Measurements from ENCODE around the gene FAM13C. TPM values are rescaled to one million over a fixed set of nuclear protein-coding genes. Genes with fewer than 3 reads are reported as not detected.

The FAM13C gene
- polyA plus RNA-seq, 3 donors = 1.5 to 15.3 (median 4.4) TPM

- no peak overlapping the region for H3K27ac ChIP-seq (ENCODE audit: low read depth, low read length)
- 81 to 92% (median 89%) methylated on average over 3 of the region's 3 CpGs for WGBS, 3 donors
Measured at GRCh38 chr10:59287587-59288255, 74.6 kb downstream of the FAM13C start.

GRCh38 chr10:59285848-59286247 is 76.5 kb downstream of the FAM13C start:
- WGBS, 3 donors = 84 to 92% (median 91%) methylated on average over 4 of the region's 4 CpGs
- no peak overlapping the region for H3K27ac ChIP-seq (ENCODE audit: low read depth, low read length)

- 92 to 93% (median 93%) methylated on average over 4 of the region's 4 CpGs for WGBS, 3 donors
- no peak overlapping the region for H3K27ac ChIP-seq (ENCODE audit: low read depth, low read length)
Measured at GRCh38 chr10:59285073-59285472, 77.3 kb downstream of the FAM13C start.

GRCh38 chr10:59284118-59284975 is 78.0 kb downstream of the FAM13C start:
- no peak overlapping the region for H3K27ac ChIP-seq (ENCODE audit: low read depth, low read length)
- 72 to 77% (median 76%) methylated on average over 7 of the region's 7 CpGs for WGBS, 3 donors

- no peak overlapping the region for H3K27ac ChIP-seq (ENCODE audit: low read depth, low read length)
- WGBS, 3 donors = 48 to 60% (median 58%) methylated on average over 9 of the region's 9 CpGs
Measured at GRCh38 chr10:59283456-59284091, 78.8 kb downstream of the FAM13C start.

GRCh38 chr10:59281861-59282260 is 80.5 kb downstream of the FAM13C start:
- WGBS, 3 donors = 75 to 88% (median 86%) methylated on average over 1 of the region's 1 CpG

GRCh38 chr10:59279991-59280505 is 82.3 kb downstream of the FAM13C start:
- WGBS, 3 donors = 54 to 77% (median 70%) methylated on average over 1 of the region's 1 CpG

More at GRCh38 chr10:59281861-59282260, 80.5 kb downstream of the FAM13C start:
- H3K27ac ChIP-seq (ENCODE audit: low read depth, low read length) = no peak overlapping the region

GRCh38 chr10:59279476-59279875 is 82.9 kb downstream of the FAM13C start:
- no peak overlapping the region for H3K27ac ChIP-seq (ENCODE audit: low read depth, low read length)
- WGBS, 3 donors = 84 to 89% (median 88%) methylated on average over 1 of the region's 1 CpG

More at GRCh38 chr10:59279991-59280505, 82.3 kb downstream of the FAM13C start:
- H3K27ac ChIP-seq (ENCODE audit: low read depth, low read length) = no peak overlapping the region

GRCh38 chr10:59276919-59277318 is 85.4 kb downstream of the FAM13C start:
- H3K27ac ChIP-seq (ENCODE audit: low read depth, low read length) = no peak overlapping the region

GRCh38 chr10:59276133-59276532 is 86.2 kb downstream of the FAM13C start:
- no peak overlapping the region for H3K27ac ChIP-seq (ENCODE audit: low read depth, low read length)

- H3K27ac ChIP-seq (ENCODE audit: low read depth, low read length) = no peak overlapping the region
- WGBS, 3 donors = 85 to 94% (median 89%) methylated on average over 1 of the region's 1 CpG
Measured at GRCh38 chr10:59273445-59273844, 88.9 kb downstream of the FAM13C start.

- H3K27ac ChIP-seq (ENCODE audit: low read depth, low read length) = no peak overlapping the region
Measured at GRCh38 chr10:59272061-59272460, 90.3 kb downstream of the FAM13C start.

- H3K27ac ChIP-seq (ENCODE audit: low read depth, low read length) = no peak overlapping the region
- 84 to 87% (median 85%) methylated on average over 4 of the region's 4 CpGs for WGBS, 3 donors
Measured at GRCh38 chr10:59271160-59271559, 91.2 kb downstream of the FAM13C start.

- no peak overlapping the region for H3K27ac ChIP-seq (ENCODE audit: low read depth, low read length)
- WGBS, 3 donors = 82 to 85% (median 83%) methylated on average over 3 of the region's 3 CpGs
Measured at GRCh38 chr10:59270492-59270891, 91.9 kb downstream of the FAM13C start.

- WGBS, 3 donors = 94 to 96% (median 96%) methylated on average over 6 of the region's 6 CpGs
- H3K27ac ChIP-seq (ENCODE audit: low read depth, low read length) = no peak overlapping the region
Measured at GRCh38 chr10:59269651-59270050, 92.7 kb downstream of the FAM13C start.

GRCh38 chr10:59268460-59268859 is 93.9 kb downstream of the FAM13C start:
- WGBS, 3 donors = 95 to 97% (median 96%) methylated on average over 7 of the region's 7 CpGs
- H3K27ac ChIP-seq (ENCODE audit: low read depth, low read length) = no peak overlapping the region

- H3K27ac ChIP-seq (ENCODE audit: low read depth, low read length) = no peak overlapping the region
- 46 to 82% (median 53%) methylated on average over 3 of the region's 3 CpGs for WGBS, 3 donors
Measured at GRCh38 chr10:59266321-59266720, 96.0 kb downstream of the FAM13C start.

- H3K27ac ChIP-seq (ENCODE audit: low read depth, low read length) = no peak overlapping the region
- WGBS, 3 donors = 55 to 69% (median 57%) methylated on average over 4 to 5 of the region's 5 CpGs
Measured at GRCh38 chr10:59265141-59265540, 97.2 kb downstream of the FAM13C start.

GRCh38 chr10:59258890-59259289 is 103.5 kb downstream of the FAM13C start:
- no peak overlapping the region for H3K27ac ChIP-seq (ENCODE audit: low read depth, low read length)
- WGBS, 3 donors = 88 to 98% (median 92%) methylated on average over 1 of the region's 1 CpG

Measured in adipose tissue (tissue), 3 donors.